ENCODE results near the gene GAS2L1. TPM values are rescaled to one million over a fixed set of nuclear protein-coding genes. Genes with fewer than 3 reads are reported as not detected.

GAS2L1 gene
- total and polyA plus RNA-seq, 2 of the 4 experiments (the other 2 are of a cell fraction), result 1.4 to 15.6 TPM

DNA sequence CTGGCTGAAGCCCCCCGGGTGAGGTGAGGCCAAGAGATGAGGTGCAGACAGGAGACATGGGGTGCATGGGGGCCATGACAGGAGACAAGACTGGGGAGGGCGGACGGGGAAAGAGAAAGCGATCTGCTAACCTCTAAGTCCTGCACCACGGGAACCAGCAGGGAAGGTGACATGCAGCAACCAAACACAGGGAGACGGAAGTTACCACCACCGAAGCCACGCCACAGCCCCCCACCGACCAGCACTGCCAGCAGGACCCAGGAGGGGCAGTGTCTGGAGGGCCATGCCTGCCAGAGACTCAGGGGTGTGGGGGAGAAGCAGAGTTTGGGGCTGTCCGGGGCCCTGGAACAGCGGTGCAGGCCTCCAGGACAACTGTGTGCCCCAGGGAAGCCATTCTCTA lies 23.1 kb downstream of the GAS2L1 start:
- CTCF ChIA-PET, result no interaction called here

More for the DNA sequence above, 23.1 kb downstream of the GAS2L1 start:
- in situ Hi-C loops (cut with MboI; ENCODE audit: low sequenced_read_pairs), result no loop called here
- Histone ChIP-seq H2BK5ac (ENCODE audit: low read depth, low read length, poor library complexity, severe bottlenecking) (no peak overlapping the region), H2AK5ac (ENCODE audit: low read depth, low read length) (no peak overlapping the region), H4K91ac (ENCODE audit: insufficient read depth, low read depth, low read length) (no peak overlapping the region), H2BK15ac (ENCODE audit: low read depth, low read length) (no peak overlapping the region), H3K9ac (ENCODE audit: low read depth, low read length) (no peak overlapping the region), H3K14ac (replicated peaks; ENCODE audit: low read depth, low read length) (no peak overlapping the region), H2BK120ac (ENCODE audit: low read depth, low read length) (no peak overlapping the region), H3K23ac (ENCODE audit: low read depth, low read length) (no peak overlapping the region), H3K4me3 (ENCODE audit: insufficient read depth, low read depth, low read length) (no peak overlapping the region), H3K9me1 (ENCODE audit: insufficient read depth, low read length) (peaks cover 5% of the 10 kb centered on the region; the same call in 1 of the 2 replicates), H2AFZ (replicated peaks; ENCODE audit: low read length, poor library complexity) (no peak overlapping the region), H3K4ac (ENCODE audit: low read depth, low read length) (no peak overlapping the region), H3K4me1 (ENCODE audit: control insufficient read depth, insufficient read depth, low read length) (peaks cover 9% of the 10 kb centered on the region), H2AK9ac (replicated peaks; ENCODE audit: low read depth, low read length, poor library complexity) (no peak overlapping the region), H3K56ac (ENCODE audit: extremely low read depth, insufficient read depth, low read length) (no peak overlapping the region), H3K9me3 (ENCODE audit: control insufficient read depth, insufficient read depth, low read length) (no peaks in the 10 kb centered on the region), H3K27ac (ENCODE audit: insufficient read depth, low read length) (no peak overlapping the region), H3K79me1 (ENCODE audit: low read depth in 1 of 2, low read length in 2 of 2) (no peaks in the 10 kb centered on the region), H4K8ac (ENCODE audit: low read depth in 2 of 2, low read length in 2 of 2) (no peak overlapping the region), H4K5ac (ENCODE audit: low read depth, low read length) (no peak overlapping the region), H3K36me3 (ENCODE audit: control insufficient read depth, insufficient read depth, low read length) (peaks cover 41% of the 10 kb centered on the region), H3K27me3 (ENCODE audit: control insufficient read depth, insufficient read depth, low read length) (no peaks in the 10 kb centered on the region), H2BK20ac (ENCODE audit: low read depth, low read length) (no peak overlapping the region), H3K4me2 (ENCODE audit: low read depth, low read length) (no peak overlapping the region), H4K20me1 (ENCODE audit: insufficient read depth, low read length) (no peaks in the 10 kb centered on the region; the same call in 1 of the 2 replicates), H3K18ac (ENCODE audit: low read depth, low read length) (no peak overlapping the region)
- 100% methylated on average over 2 of the region's 11 CpGs; no CpG with 5 or more reads in 1 of the 2 experiments for WGBS, 2 experiments (ENCODE audit: extremely low coverage in 2 of 2, insufficient read length in 1 of 2)
- TF ChIP-seq MXI1 (IDR thresholded peaks at IDR 0.05; ENCODE audit: borderline replicate concordance, low read depth, low read length) (no peak), POLR2A (IDR thresholded peaks at IDR 0.05; ENCODE audit: low read depth, low read length) (no peak), CEBPB (IDR thresholded peaks at IDR 0.05; ENCODE audit: low read depth, low read length) (no peak), SMC3 (IDR thresholded peaks at IDR 0.05; ENCODE audit: low read depth, low read length) (no peak), MAZ (IDR thresholded peaks at IDR 0.05; ENCODE audit: borderline replicate concordance, low read depth, low read length) (no peak)
- DNase-seq, result no peak
- intact Hi-C loops (cut with micrococcal nuclease), result no loop called here
- dilution Hi-C loops (cut with HindIII; ENCODE audit: low sequenced_read_pairs, unreplicated experiment), result no loop called here
- BruUV-seq (replicated peaks), result no TSS peak
- POLR2A ChIA-PET (ENCODE audit: unreplicated experiment), result no interaction called here
- ATAC-seq (ENCODE audit: low read depth), result no peak

Data from IMR-90 (cell line).